HG03439 (cell line): ENCODE data around the gene MUC2.

Experiments used
- ATAC-seq: cut with Tn5 transposase; IDR thresholded peaks from one replicate; pipeline ENCODE4 v1.9.1; 2021; ENCODE audit warnings: mild to moderate bottlenecking, moderate library complexity; ENCODE audit not compliant: unreplicated experiment

The MUC2 gene

DNA sequence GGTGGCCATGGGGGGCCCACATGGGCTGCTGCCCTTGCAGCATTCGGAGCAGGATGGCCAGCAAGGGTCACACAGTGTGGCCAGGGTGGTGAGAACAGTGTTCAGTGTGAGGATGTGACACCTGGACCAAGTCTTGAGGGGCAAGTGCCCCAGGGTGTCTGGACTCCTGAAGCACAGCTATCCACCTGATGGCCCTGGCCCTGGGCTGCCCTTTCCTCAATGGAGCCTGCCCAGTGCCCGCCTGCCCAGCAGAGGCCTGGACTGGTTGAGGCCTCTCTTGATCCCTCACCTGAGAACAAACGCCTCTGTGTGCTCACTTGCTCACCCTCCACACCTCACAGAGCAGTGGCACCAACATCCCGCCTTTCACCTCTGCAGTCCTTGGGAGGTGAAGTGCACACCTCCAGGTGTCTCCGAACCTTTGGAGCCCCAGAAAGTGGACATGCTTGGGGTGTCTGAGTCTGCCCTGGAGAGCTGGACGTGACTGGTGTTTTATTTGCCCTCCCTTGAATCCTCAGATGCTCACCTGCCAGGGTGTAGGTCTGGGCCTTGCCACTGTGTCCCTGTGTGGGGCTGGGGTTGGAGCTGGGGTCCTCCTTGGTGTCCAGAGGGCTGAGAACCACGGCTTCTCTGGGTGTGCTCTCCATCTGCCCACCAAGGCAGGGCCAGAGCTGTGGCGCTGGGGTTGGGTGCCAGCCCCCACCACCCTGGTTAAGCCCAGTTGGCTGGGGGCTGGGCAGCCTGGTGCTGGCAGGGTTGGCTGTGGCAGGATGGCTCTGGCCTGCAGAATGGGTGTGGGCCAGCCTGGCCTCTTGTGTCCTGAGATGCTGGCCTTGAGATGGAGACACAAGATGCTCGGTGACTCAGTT is 3.8 kb upstream of the MUC2 start:
- ATAC-seq = no peak

DNA sequence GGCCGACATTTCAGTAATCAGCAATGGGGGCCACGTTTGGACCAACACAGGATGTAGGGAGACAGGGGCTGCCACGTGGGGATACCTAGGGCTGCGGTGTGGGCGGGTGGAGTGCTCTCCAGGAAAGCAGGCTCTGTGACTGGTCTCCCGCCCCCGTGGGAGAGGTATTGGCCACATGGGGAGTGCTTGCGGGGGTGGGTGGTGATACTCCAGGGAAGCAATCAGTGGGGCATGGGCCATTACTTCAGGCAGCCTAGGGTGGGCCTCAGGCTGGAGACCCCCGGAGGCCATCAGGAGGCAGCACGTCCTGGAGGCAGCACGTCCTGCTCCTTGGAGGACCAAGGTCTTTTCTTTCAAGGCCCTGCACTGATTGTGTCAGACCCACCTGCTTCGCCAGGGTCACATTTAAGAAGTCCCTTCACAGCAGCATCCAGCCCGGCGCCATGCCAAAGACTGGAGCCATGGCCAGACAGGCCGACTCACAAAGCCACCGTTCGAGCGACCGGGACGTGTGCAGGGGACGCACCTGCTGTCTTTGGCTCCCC is 3.0 kb upstream of the MUC2 start:
- ATAC-seq = no peak

DNA sequence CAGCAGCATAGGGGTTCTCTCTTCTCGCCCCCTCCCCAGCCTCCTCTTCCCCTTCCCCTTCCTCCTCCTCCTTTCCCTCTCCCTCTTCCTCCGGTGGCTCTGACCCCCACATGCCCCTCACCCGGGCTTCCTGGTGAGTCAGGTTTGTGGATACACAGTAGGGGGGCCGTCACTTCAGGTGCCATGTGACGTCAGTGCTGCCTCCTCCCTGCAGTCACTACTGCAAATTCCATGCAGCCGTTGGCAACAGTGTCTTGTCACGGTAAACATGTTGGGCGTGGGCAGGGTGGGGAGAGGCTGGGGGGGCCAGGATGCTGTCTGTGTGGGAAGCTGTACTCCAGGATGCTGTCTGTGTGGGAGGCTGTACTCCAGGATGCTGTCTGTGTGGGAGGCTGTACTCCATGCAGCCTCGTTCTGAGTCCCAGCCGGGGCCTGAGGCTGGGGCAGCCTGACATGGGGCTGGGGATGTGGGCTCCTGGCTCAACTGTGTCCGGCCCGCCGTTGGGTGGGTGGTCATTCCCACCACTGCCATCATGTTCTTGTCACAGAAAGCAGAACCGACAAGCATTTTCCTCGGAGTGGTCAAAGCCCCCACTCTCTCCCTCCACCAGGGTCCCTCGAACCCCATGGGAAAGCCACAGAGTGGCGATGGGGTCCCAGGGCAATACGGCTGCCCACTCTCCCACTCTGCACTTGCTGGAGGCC is 2.4 kb upstream of the MUC2 start:
- no peak for ATAC-seq

- no peak for ATAC-seq
Observed at GRCh38 chr11:1072821-1073231, 1.8 kb upstream of the MUC2 start.

- no peak for ATAC-seq
Observed at GRCh38 chr11:1073261-1073724, 1.4 kb upstream of the MUC2 start.

DNA sequence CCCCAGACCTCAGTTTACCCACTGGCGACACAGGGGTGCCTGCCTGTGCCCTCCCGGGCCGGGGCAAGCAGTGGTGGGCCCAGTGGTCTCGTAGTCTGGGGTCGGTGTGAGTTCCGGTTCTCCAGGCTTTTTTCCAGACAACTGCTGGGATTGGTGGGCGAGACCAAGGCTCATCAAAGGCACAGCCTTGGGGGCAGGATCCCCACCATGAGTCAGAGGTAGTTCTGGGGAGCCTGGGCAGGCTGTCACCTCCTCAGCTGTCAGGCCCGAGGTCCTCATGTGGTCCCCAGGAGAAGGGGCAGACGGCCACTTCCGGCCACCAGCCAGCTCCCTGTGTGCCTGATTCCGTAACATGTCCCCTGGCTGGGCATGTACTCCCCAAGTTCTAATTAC is 827 bp upstream of the MUC2 start:
- no peak for ATAC-seq

- no peak for ATAC-seq
Observed at GRCh38 chr11:1075341-1075911, 752 bp downstream of the MUC2 start.

DNA sequence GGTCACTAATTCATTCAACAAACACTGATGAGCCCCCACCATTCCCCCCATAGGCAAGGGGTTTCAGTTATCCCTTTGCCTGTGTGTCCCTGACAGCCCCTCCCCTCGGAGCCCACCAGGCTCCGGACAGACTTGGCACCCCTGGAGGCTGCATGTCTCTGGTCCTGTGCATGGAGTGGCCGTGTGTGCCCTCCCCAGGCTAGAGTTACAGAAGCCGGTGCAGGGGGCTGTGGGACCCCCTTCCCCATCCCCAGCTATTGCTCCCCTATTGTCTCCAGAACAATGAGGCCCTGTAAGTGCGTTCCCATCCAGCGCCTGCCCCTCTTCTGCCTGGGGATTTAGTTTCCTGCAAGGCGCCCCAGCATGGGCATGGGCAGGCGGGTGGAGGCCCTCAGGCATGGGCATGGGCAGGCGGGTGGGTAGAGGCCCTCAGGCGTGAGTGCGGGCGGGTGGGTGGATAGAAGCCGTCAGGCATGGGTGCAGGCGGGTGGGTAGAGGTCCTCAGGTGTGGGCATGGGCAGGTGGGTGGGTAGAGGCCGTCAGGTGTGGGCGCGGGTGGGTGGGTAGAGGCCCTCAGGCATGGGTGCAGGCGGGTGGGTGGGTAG is 1.5 kb downstream of the MUC2 start:
- ATAC-seq = no peak

- ATAC-seq = no peak
Observed at GRCh38 chr11:1077033-1077416, 2.4 kb downstream of the MUC2 start.

DNA sequence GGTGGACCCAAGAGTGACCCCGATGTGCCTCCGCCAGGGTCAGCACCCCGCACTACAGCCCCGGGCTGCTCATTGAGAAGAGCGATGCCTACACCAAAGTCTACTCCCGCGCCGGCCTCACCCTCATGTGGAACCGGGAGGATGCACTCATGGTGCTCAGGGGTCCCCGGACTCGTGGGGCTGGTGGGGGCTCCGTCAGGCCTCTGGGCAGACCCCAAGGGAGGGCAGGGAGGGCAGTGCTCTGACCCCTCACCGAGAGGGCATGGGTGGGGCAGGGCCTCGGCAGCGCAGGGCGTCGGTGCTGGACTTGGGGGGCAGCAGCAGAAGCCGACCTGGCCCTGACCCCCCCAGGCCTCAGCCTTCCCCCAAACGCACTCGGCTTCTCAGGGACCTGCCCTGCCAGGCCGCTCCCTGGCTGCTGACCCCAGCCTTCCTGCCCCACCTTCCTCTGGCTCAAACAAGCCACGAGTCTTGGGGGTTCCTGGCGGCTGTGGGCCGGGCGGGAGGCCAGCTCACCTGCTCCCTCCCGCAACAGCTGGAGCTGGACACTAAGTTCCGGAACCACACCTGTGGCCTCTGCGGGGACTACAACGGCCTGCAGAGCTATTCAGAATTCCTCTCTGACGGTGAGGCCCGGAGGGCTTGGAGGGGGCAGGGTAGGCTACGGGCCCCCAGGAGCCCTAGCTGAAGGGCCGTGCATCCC is 2.9 kb downstream of the MUC2 start:
- no peak for ATAC-seq

- ATAC-seq = no peak
Observed at GRCh38 chr11:1078191-1078601, 3.5 kb downstream of the MUC2 start.

- no peak for ATAC-seq
Observed at GRCh38 chr11:1081601-1082311, 7.1 kb downstream of the MUC2 start.

DNA sequence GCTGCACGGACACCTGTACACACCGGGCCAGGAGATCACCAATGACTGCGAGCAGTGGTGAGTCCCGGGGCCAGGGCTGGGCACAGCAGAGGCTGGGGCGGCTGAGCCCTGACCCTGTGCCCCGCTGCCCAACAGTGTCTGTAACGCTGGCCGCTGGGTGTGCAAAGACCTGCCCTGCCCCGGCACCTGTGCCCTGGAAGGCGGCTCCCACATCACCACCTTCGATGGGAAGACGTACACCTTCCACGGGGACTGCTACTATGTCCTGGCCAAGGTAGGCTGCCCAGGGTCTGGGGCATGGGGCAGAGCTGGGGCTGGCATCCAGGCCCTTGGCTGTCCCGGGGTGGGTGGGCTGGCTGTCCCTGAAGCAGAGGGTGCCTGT is 7.7 kb downstream of the MUC2 start:
- ATAC-seq = no peak

GRCh38 chr11:1082728-1083620 is 8.3 kb downstream of the MUC2 start:
- no peak for ATAC-seq

- ATAC-seq = no peak
Observed at GRCh38 chr11:1083621-1084551, 9.2 kb downstream of the MUC2 start.

GRCh38 chr11:1084561-1085439 is 10.1 kb downstream of the MUC2 start:
- ATAC-seq = no peak
